ENCODE results near the gene FXYD6.

DNA sequence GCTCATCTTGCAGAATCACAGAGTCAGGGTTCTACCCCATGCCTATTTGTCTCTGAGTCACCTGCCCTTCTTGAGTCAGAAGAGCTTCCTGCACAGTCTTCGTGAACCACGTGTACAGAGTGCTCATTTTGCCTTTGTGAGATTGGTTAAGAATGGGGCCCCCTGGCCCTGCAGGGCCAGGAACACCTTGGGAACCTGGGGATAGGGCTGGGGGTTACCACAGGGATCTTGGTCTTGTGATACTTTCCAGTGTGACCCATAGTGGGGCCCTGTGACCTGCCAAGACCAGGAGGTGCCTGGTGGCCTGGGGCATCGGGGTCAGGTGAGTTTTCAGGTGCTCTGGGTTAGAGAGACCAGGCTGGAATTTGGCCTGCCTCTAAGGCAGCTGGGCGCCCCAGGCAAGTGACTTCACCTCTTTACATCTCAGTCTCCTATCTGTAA lies 43.3 kb upstream of the FXYD6 start:
- TF ChIP-seq GATA3 (IDR thresholded peaks at IDR 0.05; ENCODE audit: low read depth, low read length) (no peak), GATA2 (IDR thresholded peaks at IDR 0.05; ENCODE audit: low read depth, low read length) (no peak)
